ENCODE measurements around the gene PBX1. TPM values are rescaled to one million over a fixed set of nuclear protein-coding genes. Genes with fewer than 3 reads are reported as not detected.

PBX1 gene
- total and polyA plus RNA-seq, 10 of the 15 experiments (the other 5 are each of a cell fraction or from before 2014, with no cell fraction given): 0.05 to 0.28 (median 0.11) TPM; not detected in 5

- POLR2A ChIA-PET: no interaction called here
- Histone ChIP-seq H3K36me3 (ENCODE audit: control insufficient read depth in 2 of 2, insufficient read depth in 2 of 2, low read length in 1 of 2) (no peaks in the 10 kb centered on the region), H3K27ac (ENCODE audit: control insufficient read depth, insufficient read depth) (no peak overlapping the region), H3K9ac (ENCODE audit: control insufficient read depth, insufficient read depth, low read length) (no peak overlapping the region), H3K27me3 (replicated peaks in 1 of 2; ENCODE audit: control insufficient read depth in 2 of 2, insufficient read depth in 2 of 2, low read length in 1 of 2) (no peaks in the 10 kb centered on the region), H3K9me3 (replicated peaks; ENCODE audit: control insufficient read depth, insufficient read depth, low read length) (no peaks in the 10 kb centered on the region), H4K20me1 (ENCODE audit: control insufficient read depth, insufficient read depth) (no peaks in the 10 kb centered on the region), H3K4me2 (ENCODE audit: control insufficient read depth, insufficient read depth) (no peak overlapping the region), H3K4me1 (ENCODE audit: control insufficient read depth, insufficient read depth, low read length) (no peaks in the 10 kb centered on the region), H3K4me3 (no peak overlapping the region), H2AFZ (ENCODE audit: control insufficient read depth, low read depth, low read length) (no peak overlapping the region), H3K79me2 (ENCODE audit: control insufficient read depth, insufficient read depth, low read length) (no peaks in the 10 kb centered on the region)
- 34% methylated on average over 3 of the region's 3 CpGs for WGBS (ENCODE audit: insufficient coverage, insufficient replicate concordance, low lambda C conversion rate, missing lambda C conversion rate)
- CTCF ChIA-PET: no interaction called here
- intact Hi-C loops (cut with micrococcal nuclease; ENCODE audit: unreplicated experiment) (no loop called here), in situ Hi-C loops (cut with MboI) (no loop called here)
- RAD21 ChIA-PET (ENCODE audit: unreplicated experiment): no interaction called here
- BruUV-seq (replicated peaks): no TSS peak
- ATAC-seq (no peak), FAIRE-seq (no peak), DNase-seq (ENCODE audit: low read depth, low spot score) (no peak)
- TF ChIP-seq CHD1 (IDR thresholded peaks at IDR 0.05; ENCODE audit: low read depth, low read length): no peak
- TF ChIP-seq E4F1 (IDR thresholded peaks at IDR 0.05; ENCODE audit: borderline replicate concordance, partially characterized antibody): no peak
- TF ChIP-seq MAX (IDR thresholded peaks at IDR 0.05; ENCODE audit: low read depth, low read length): no peak
- no peak for TF ChIP-seq YY1 (IDR thresholded peaks at IDR 0.05; ENCODE audit: low read depth, low read length)
- no peak for TF ChIP-seq POLR2A (IDR thresholded peaks at IDR 0.05; ENCODE audit: low read depth, low read length)
- SMC1A ChIA-PET (ENCODE audit: uncharacterized antibody, unreplicated experiment): no interaction called here
Measured at GRCh38 chr1:164636757-164637156, 77.8 kb downstream of the PBX1 start.
